Calu3 (cell line): Measurements from ENCODE around the gene HUNK. TPM values are rescaled to one million over a fixed set of nuclear protein-coding genes. Genes with fewer than 3 reads are reported as not detected.

Source experiments
- BruUV-seq: library from RNA; stranded (reverse); fragments of 400-500 nt; replicated peaks from 2 replicates; lab custom pipeline; 2021; lab: Mats Ljungman, UMichigan
- CTCF ChIA-PET: fragments of 300-600 bp; sonication (Branson Sonifier 250); formaldehyde crosslinking; loops from one replicate; lab custom pipeline; 2022; ENCODE audit warnings: antibody characterized with exemption; lab: Charles Lee
- DNase-seq: peaks from one replicate; pipeline ENCODE4 v3.0.0; 2022
- H3K27ac Mint-ChIP-seq: one replicate; pipeline ENCODE4 v1.8.0; 2022; ENCODE audit warnings: mixed read lengths; ENCODE audit not compliant: unreplicated experiment
- H3K27me3 Mint-ChIP-seq: one replicate; pipeline ENCODE4 v1.8.0; 2022; ENCODE audit warnings: mixed read lengths; ENCODE audit not compliant: unreplicated experiment
- H3K36me3 Mint-ChIP-seq: one replicate; pipeline ENCODE4 v1.8.0; 2022; ENCODE audit warnings: mild to moderate bottlenecking, moderate library complexity, mixed read lengths; ENCODE audit not compliant: insufficient read depth, unreplicated experiment
- H3K4me1 Mint-ChIP-seq: one replicate; pipeline ENCODE4 v1.8.0; 2022; ENCODE audit warnings: mild to moderate bottlenecking, low read depth, mixed read lengths; ENCODE audit not compliant: unreplicated experiment
- H3K4me3 Mint-ChIP-seq: one replicate; pipeline ENCODE4 v1.8.0; 2022; ENCODE audit warnings: mild to moderate bottlenecking, low read depth, moderate library complexity, mixed read lengths; ENCODE audit not compliant: unreplicated experiment
- H3K9me3 Mint-ChIP-seq: one replicate; pipeline ENCODE4 v1.8.0; 2022; ENCODE audit warnings: low read depth, mixed read lengths; ENCODE audit not compliant: unreplicated experiment
- intact Hi-C: fragments of 100-400 bp; cut with micrococcal nuclease; formaldehyde crosslinking; loops from one replicate; pipeline ENCODE4 v1.10.0; 2022; ENCODE audit not compliant: unreplicated experiment
- total RNA-seq: library from RNA; stranded (reverse); gene quantifications from 2 replicates; pipeline ENCODE4 v1.2.3, GENCODE V29; 2022
- TF ChIP-seq, protein P1 (sequence below): fragments of 200-600 bp; IDR thresholded peaks from one replicate; pipeline ENCODE4 v1.8.0; 2022; ENCODE audit warnings: antibody characterized with exemption; ENCODE audit not compliant: unreplicated experiment

The HUNK gene
- total RNA-seq, 1 experiment from 2014 or later = 2.3 TPM

DNA sequence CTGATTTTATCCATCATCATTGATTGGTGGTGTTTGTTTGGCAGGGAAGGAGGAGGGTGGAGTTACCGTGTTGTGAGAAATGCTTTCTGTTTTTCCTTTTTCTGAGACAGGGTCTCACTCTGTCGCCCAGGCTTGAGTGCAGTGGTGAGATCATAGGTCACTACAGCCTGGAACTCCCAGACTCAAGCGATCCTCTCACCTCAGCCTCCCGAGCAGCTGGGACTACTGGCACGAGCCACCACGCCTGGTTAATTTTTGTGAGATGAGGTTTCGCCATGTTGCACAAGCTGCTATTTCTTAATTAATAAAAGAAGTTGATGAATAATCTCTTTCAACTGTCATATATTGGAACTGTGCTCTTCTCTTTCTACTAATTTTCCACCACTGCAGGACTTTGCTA lies 44.3 kb downstream of the HUNK start:
- no peak for DNase-seq
- Mint-ChIP-seq H3K36me3 (no peaks in the 10 kb centered on the region), H3K27ac (no peak overlapping the region), H3K27me3 (no peaks in the 10 kb centered on the region), H3K9me3 (no peaks in the 10 kb centered on the region), H3K4me3 (no peak overlapping the region), H3K4me1 (no peaks in the 10 kb centered on the region)
- intact Hi-C loops = no loop called here
- no TSS peak for BruUV-seq
- CTCF ChIA-PET = no interaction called here
- TF ChIP-seq, protein P1, sequence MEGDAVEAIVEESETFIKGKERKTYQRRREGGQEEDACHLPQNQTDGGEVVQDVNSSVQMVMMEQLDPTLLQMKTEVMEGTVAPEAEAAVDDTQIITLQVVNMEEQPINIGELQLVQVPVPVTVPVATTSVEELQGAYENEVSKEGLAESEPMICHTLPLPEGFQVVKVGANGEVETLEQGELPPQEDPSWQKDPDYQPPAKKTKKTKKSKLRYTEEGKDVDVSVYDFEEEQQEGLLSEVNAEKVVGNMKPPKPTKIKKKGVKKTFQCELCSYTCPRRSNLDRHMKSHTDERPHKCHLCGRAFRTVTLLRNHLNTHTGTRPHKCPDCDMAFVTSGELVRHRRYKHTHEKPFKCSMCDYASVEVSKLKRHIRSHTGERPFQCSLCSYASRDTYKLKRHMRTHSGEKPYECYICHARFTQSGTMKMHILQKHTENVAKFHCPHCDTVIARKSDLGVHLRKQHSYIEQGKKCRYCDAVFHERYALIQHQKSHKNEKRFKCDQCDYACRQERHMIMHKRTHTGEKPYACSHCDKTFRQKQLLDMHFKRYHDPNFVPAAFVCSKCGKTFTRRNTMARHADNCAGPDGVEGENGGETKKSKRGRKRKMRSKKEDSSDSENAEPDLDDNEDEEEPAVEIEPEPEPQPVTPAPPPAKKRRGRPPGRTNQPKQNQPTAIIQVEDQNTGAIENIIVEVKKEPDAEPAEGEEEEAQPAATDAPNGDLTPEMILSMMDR = no peak

DNA sequence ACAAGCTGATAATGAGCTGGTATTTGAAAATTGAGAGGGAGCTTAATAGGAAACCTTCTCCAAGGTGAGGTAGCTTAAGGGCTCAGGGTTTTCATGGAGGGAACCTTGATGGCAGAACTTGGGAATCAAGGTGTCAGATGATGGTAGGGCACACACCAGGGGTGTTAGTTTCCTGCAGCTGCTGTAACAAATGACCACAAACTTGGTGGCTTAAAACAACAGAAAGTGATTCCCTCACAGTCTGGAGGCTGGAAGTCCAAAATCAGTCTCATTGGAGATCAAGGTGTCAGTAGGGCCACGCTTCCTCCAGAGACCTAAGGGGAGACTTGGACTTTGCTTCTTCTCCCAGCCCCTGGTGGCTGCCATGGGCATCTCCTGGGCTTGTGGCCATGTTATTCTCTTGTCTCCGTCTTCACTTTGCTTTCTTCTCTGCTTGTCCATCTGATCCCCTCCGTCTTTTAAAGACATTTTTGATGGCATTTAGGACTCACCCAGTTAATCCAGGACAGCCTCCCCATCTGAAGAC lies 45.5 kb downstream of the HUNK start:
- no peaks in the 10 kb centered on the region for H3K36me3 Mint-ChIP-seq
- H3K27me3 Mint-ChIP-seq = no peaks in the 10 kb centered on the region
- no peaks in the 10 kb centered on the region for H3K9me3 Mint-ChIP-seq
- no peak for DNase-seq
- CTCF ChIA-PET = no interaction called here
- intact Hi-C loops = no loop called here
- no TSS peak for BruUV-seq
- TF ChIP-seq, protein P1 = no peak
- no peak overlapping the region for H3K27ac Mint-ChIP-seq
- H3K4me3 Mint-ChIP-seq = no peak overlapping the region
- H3K4me1 Mint-ChIP-seq = no peaks in the 10 kb centered on the region

DNA sequence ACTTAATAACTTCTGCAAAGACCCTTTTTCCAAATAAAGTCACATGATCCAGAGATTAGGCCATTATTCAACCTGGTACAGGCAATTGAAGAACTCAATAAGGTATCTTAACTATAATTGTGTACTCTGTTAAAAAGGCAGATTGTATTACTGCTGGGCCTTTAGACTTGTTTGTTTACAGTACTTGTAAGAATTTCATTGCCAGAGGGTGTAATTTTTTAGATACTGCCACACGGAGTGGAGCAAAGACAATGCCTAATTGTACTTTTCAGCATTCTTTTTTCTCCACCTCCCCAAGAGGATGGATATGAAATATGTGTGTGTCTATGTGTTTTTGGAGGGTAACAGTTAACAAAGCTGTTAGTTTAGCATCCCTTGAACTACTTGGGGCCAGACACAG lies 47.5 kb downstream of the HUNK start:
- CTCF ChIA-PET = no interaction called here
- H3K27ac Mint-ChIP-seq = no peak overlapping the region
- H3K27me3 Mint-ChIP-seq = no peaks in the 10 kb centered on the region
- TF ChIP-seq, protein P1 = no peak
- H3K9me3 Mint-ChIP-seq = no peaks in the 10 kb centered on the region
- DNase-seq = no peak
- intact Hi-C loops = no loop called here
- no peaks in the 10 kb centered on the region for H3K4me1 Mint-ChIP-seq
- H3K4me3 Mint-ChIP-seq = no peak overlapping the region
- no TSS peak for BruUV-seq
- H3K36me3 Mint-ChIP-seq = no peaks in the 10 kb centered on the region

DNA sequence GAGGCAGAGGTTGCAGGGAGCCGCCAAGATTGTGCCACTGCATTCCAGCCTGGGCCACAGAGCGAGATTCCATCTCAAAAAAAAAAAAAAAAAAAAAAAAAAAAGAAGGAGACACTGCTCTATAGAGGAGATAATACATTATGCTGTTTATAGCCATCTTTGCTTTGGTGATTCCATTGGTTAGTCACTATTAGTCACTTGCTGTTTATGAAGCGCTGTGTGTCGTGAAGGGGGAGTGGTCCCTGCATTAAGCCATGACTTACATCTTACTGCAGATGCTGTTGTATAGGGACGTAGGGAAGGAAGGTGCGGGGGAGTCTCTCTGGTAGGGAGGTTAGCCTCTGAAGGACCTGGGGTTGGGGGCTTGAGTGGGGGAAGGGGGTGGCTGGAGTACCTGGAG lies 48.3 kb downstream of the HUNK start:
- Mint-ChIP-seq H3K9me3 (no peaks in the 10 kb centered on the region), H3K4me3 (no peak overlapping the region), H3K27ac (no peak overlapping the region), H3K4me1 (no peaks in the 10 kb centered on the region), H3K27me3 (no peaks in the 10 kb centered on the region), H3K36me3 (no peaks in the 10 kb centered on the region)
- DNase-seq = no peak
- CTCF ChIA-PET = no interaction called here
- TF ChIP-seq, protein P1 = no peak
- intact Hi-C loops = no loop called here
- BruUV-seq = no TSS peak
